HepG2 (cell line): Measurements from ENCODE around the gene SIK3. TPM values are rescaled to one million over a fixed set of nuclear protein-coding genes. Genes with fewer than 3 reads are reported as not detected.

Source experiments
- HMGXB4 ChIP-seq, 2 experiments: sonication (generic) in 1 of 2; formaldehyde crosslinking in 1 of 2; IDR thresholded peaks; 2 replicates each; pipeline versions ENCODE4 v1.4.0 to v1.6.1; 2018 to 2020; ENCODE audit warnings: missing genetic modification reagents in 2 of 2, borderline replicate concordance in 1 of 2, low read depth in 1 of 2, mild to moderate bottlenecking in 1 of 2, missing biosample characterization in 1 of 2
- KDM5A ChIP-seq: fragments of 200-600 bp; sonication (generic); IDR thresholded peaks from 2 replicates; pipeline ENCODE4 v1.7.0; 2018; ENCODE audit warnings: antibody characterized with exemption, mild to moderate bottlenecking, low read length, borderline replicate concordance
- MIXL1 ChIP-seq: IDR thresholded peaks from 2 replicates; pipeline ENCODE4 v1.6.1; 2016
- NRL ChIP-seq: sonication (generic); formaldehyde crosslinking; IDR thresholded peaks from 2 replicates; pipeline ENCODE4 v1.5.0; 2020; ENCODE audit warnings: missing genetic modification reagents, mild to moderate bottlenecking, moderate library complexity, borderline replicate concordance
- SATB2 ChIP-seq: sonication (generic); formaldehyde crosslinking; IDR thresholded peaks from 2 replicates; pipeline ENCODE4 v1.5.0; 2020; ENCODE audit warnings: missing genetic modification reagents
- SNAPC2 ChIP-seq: sonication (generic); formaldehyde crosslinking; IDR thresholded peaks from 2 replicates; pipeline ENCODE4 v1.8.1; 2022; ENCODE audit warnings: mild to moderate bottlenecking, missing genetic modification reagents
- SP2 ChIP-seq: sonication (generic); formaldehyde crosslinking; IDR thresholded peaks from 2 replicates; pipeline ENCODE4 v1.5.1; 2020; ENCODE audit warnings: mild to moderate bottlenecking, missing genetic modification reagents
- SRY ChIP-seq: sonication (generic); formaldehyde crosslinking; IDR thresholded peaks from 2 replicates; pipeline ENCODE4 v1.8.0; 2022; ENCODE audit warnings: mild to moderate bottlenecking, missing genetic modification reagents
- TEAD2 ChIP-seq: sonication (generic); formaldehyde crosslinking; IDR thresholded peaks from 2 replicates; pipeline ENCODE4 v1.9.0; 2021; ENCODE audit warnings: missing genetic modification reagents
- XRCC5 ChIP-seq: fragments of 200-400 bp; formaldehyde crosslinking; optimal IDR thresholded peaks from 2 replicates; pipeline ENCODE3; 2017; ENCODE audit warnings: mild to moderate bottlenecking, low read length
- ZGPAT ChIP-seq: IDR thresholded peaks from 2 replicates; pipeline ENCODE4 v1.6.1; 2016; ENCODE audit warnings: mild to moderate bottlenecking
- ZNF180 ChIP-seq: sonication (generic); formaldehyde crosslinking; IDR thresholded peaks from 2 replicates; pipeline ENCODE4 v1.4.0; 2020; ENCODE audit warnings: low read depth, missing genetic modification reagents, borderline replicate concordance
- ZNF280B ChIP-seq: sonication (generic); formaldehyde crosslinking; IDR thresholded peaks from 2 replicates; pipeline ENCODE4 v1.5.0; 2020; ENCODE audit warnings: missing genetic modification reagents, mild to moderate bottlenecking, borderline replicate concordance
- ZNF460 ChIP-seq: sonication (generic); formaldehyde crosslinking; IDR thresholded peaks from 2 replicates; pipeline ENCODE4 v1.5.1; 2020; ENCODE audit warnings: missing genetic modification reagents, mild to moderate bottlenecking, borderline replicate concordance
- ZNF496 ChIP-seq: sonication (generic); formaldehyde crosslinking; IDR thresholded peaks from 2 replicates; pipeline ENCODE4 v1.8.1; 2023; ENCODE audit warnings: mild to moderate bottlenecking, moderate library complexity, missing genetic modification reagents; ENCODE audit not compliant: insufficient replicate concordance
- ZNF75D ChIP-seq: sonication (generic); formaldehyde crosslinking; IDR thresholded peaks from 2 replicates; pipeline ENCODE4 v1.8.1; 2023; ENCODE audit warnings: missing genetic modification reagents, mild to moderate bottlenecking, borderline replicate concordance
- ZSCAN12 ChIP-seq: sonication (generic); formaldehyde crosslinking; IDR thresholded peaks from 2 replicates; pipeline ENCODE4 v1.9.0; 2021; ENCODE audit warnings: mild to moderate bottlenecking, missing genetic modification reagents
- polyA plus RNA-seq, 8 experiments: library from polyadenylated mRNA; depleted of rRNA in 3 of 8; stranded (reverse) in 7 of 8; unstranded in 1 of 8; fragments of >200 nt; fragmentation: Illumina TruSeq in 4 of 8; extraction: Trizol in 4 of 8; gene quantifications; 2 replicates each; pipeline versions ENCODE4 v1.2.1 to v1.2.3, GENCODE V29; 2011 to 2016; ENCODE audit warnings: low read depth in 4 of 8, missing spikeins in 1 of 8, mixed read lengths in 1 of 8; ENCODE audit not compliant: insufficient read depth in 1 of 8
- total RNA-seq, 5 experiments: library from RNA; depleted of rRNA; stranded (reverse); fragments of >200 nt; fragmentation: Illumina TruSeq; extraction: Trizol; gene quantifications; 2 replicates each; pipeline ENCODE4 v1.2.3, GENCODE V29; 2016; ENCODE audit warnings: low read depth in 1 of 5
- TF ChIP-seq, protein P1 (sequence below), 2 experiments: fragments of 450-650 bp in 1 of 2; sonication (generic) in 1 of 2; formaldehyde crosslinking; IDR thresholded peaks; 2 replicates each; pipeline versions ENCODE4 v1.5.0 to v1.8.0; 2020 to 2022; ENCODE audit warnings: mild to moderate bottlenecking in 1 of 2, missing genetic modification reagents in 1 of 2

The SIK3 gene
- total and polyA plus RNA-seq, 2 of the 13 experiments (the other 11 are each of a cell fraction or from before 2014, with no cell fraction given): 5.7 to 9.8 TPM

DNA sequence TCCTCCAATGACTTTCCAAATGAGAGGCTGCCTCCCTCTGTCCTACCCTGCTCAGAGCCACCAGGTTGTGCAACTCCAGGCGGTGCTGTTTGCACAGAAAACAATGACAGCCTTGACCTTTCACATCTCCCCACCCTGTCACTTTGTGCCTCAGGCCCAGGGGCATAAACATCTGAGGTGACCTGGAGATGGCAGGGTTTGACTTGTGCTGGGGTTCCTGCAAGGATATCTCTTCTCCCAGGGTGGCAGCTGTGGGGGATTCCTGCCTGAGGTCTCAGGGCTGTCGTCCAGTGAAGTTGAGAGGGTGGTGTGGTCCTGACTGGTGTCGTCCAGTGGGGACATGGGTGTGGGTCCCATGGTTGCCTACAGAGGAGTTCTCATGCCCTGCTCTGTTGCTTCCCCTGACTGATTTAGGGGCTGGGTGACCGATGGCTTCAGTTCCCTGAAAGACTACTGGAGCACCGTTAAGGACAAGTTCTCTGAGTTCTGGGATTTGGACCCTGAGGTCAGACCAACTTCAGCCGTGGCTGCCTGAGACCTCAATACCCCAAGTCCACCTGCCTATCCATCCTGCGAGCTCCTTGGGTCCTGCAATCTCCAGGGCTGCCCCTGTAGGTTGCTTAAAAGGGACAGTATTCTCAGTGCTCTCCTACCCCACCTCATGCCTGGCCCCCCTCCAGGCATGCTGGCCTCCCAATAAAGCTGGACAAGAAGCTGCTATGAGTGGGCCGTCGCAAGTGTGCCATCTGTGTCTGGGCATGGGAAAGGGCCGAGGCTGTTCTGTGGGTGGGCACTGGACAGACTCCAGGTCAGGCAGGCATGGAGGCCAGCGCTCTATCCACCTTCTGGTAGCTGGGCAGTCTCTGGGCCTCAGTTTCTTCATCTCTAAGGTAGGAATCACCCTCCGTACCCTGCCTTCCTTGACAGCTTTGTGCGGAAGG is 265.6 kb downstream of the SIK3 start (continued):
- no peak; the same call in 1 of the 2 replicates for TF ChIP-seq ZNF280B (CRISPR knock-in tag)
- peak; percentile 53; the same call in 1 of the 2 replicates for TF ChIP-seq ZSCAN12 (CRISPR knock-in tag)
- TF ChIP-seq HMGXB4 (CRISPR knock-in tag; IDR thresholded peaks at IDR 0.05; ENCODE audit: borderline replicate concordance in 1 of 2, low read depth in 1 of 2): peak; percentile 75 to 83; a peak in 3 of 4 replicates
- 0 out of 2 replicates have a peak, but pooled peaks have one; percentile 43 for TF ChIP-seq NRL (CRISPR knock-in tag)
- TF ChIP-seq SNAPC2 (CRISPR knock-in tag): no peak
- no peak for TF ChIP-seq SP2 (CRISPR knock-in tag)
- TF ChIP-seq SRY (CRISPR knock-in tag): peak; percentile 79; the same call in 1 of the 2 replicates
- no peak for TF ChIP-seq ZNF180 (CRISPR knock-in tag)
- TF ChIP-seq ZNF496 (CRISPR knock-in tag): no peak
- no peak for TF ChIP-seq KDM5A
- peak; percentile 78 for TF ChIP-seq XRCC5
- peak; percentile 97 for TF ChIP-seq ZGPAT (CRISPR knock-in tag)
- no peak for TF ChIP-seq TEAD2 (CRISPR knock-in tag)
- peak; percentile 94 for TF ChIP-seq MIXL1 (CRISPR knock-in tag)
- no peak for TF ChIP-seq ZNF75D
- peak; percentile 55; the same call in 1 of the 2 replicates for TF ChIP-seq ZNF460 (CRISPR knock-in tag)
- TF ChIP-seq, protein P1, sequence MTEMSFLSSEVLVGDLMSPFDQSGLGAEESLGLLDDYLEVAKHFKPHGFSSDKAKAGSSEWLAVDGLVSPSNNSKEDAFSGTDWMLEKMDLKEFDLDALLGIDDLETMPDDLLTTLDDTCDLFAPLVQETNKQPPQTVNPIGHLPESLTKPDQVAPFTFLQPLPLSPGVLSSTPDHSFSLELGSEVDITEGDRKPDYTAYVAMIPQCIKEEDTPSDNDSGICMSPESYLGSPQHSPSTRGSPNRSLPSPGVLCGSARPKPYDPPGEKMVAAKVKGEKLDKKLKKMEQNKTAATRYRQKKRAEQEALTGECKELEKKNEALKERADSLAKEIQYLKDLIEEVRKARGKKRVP (CRISPR knock-in tag; IDR thresholded peaks at IDR 0.05): peak in 1 of 2 experiments; percentile 87; a peak in 1 of 4 replicates
- TF ChIP-seq SATB2: 0 out of 2 replicates have a peak, but pooled peaks have one; percentile 61
